Stimulated activated CD4-positive, alpha-beta T cell treated with anti-CD3 and anti-CD28 coated beads, TNF-alpha, amount 100 ng/mL, for 1 hour (primary cell): ENCODE data around the gene PRKG1.

Experiments
- DNase-seq, 3 donors: peaks; one replicate each; pipeline ENCODE4 v3.0.0-alpha.2; 2020; ENCODE audit warnings: low read depth in 3 of 3, low spot score in 1 of 3

The PRKG1 gene

GRCh38 chr10:51498424-51498823, 424.1 kb downstream of the PRKG1 start:
- no peak for DNase-seq

- no peak for DNase-seq
These were observed 427.1 kb downstream of the PRKG1 start for GRCh38 chr10:51501396-51501795.

GRCh38 chr10:51502124-51502523, 427.8 kb downstream of the PRKG1 start:
- no peak for DNase-seq

- no peak for DNase-seq
These were observed 429.1 kb downstream of the PRKG1 start for GRCh38 chr10:51503378-51503777.

- DNase-seq, result no peak
These were observed 433.2 kb downstream of the PRKG1 start for GRCh38 chr10:51507476-51507875.

- no peak for DNase-seq
These were observed 433.9 kb downstream of the PRKG1 start for GRCh38 chr10:51508156-51508555.

- DNase-seq, result no peak
These were observed 435.9 kb downstream of the PRKG1 start for GRCh38 chr10:51510231-51510630.

GRCh38 chr10:51521605-51522004, 447.3 kb downstream of the PRKG1 start:
- no peak for DNase-seq

GRCh38 chr10:51522858-51523257, 448.6 kb downstream of the PRKG1 start:
- DNase-seq, result no peak

- no peak for DNase-seq
These were observed 449.2 kb downstream of the PRKG1 start for GRCh38 chr10:51523440-51523839.

GRCh38 chr10:51524041-51524440, 449.8 kb downstream of the PRKG1 start:
- no peak for DNase-seq

GRCh38 chr10:51527522-51528219, 453.4 kb downstream of the PRKG1 start:
- no peak for DNase-seq

- DNase-seq, result no peak
These were observed 454.2 kb downstream of the PRKG1 start for GRCh38 chr10:51528527-51528926.

GRCh38 chr10:51530541-51530940, 456.3 kb downstream of the PRKG1 start:
- DNase-seq, result no peak

- DNase-seq, result no peak
These were observed 457.8 kb downstream of the PRKG1 start for GRCh38 chr10:51532044-51532443.

GRCh38 chr10:51542853-51543252, 468.6 kb downstream of the PRKG1 start:
- DNase-seq, result no peak

- DNase-seq, result no peak
These were observed 470.6 kb downstream of the PRKG1 start for GRCh38 chr10:51544933-51545332.

- no peak for DNase-seq
These were observed 473.7 kb downstream of the PRKG1 start for GRCh38 chr10:51547941-51548340.

GRCh38 chr10:51552879-51553278, 478.6 kb downstream of the PRKG1 start:
- no peak for DNase-seq

GRCh38 chr10:51564896-51565510, 490.7 kb downstream of the PRKG1 start:
- DNase-seq, result no peak

GRCh38 chr10:51567271-51567670, 493.0 kb downstream of the PRKG1 start:
- DNase-seq, result no peak

- no peak for DNase-seq
These were observed 495.2 kb downstream of the PRKG1 start for GRCh38 chr10:51569467-51569866.
